ENCODE measurements around the gene VPS33A. TPM values are rescaled to one million over a fixed set of nuclear protein-coding genes. Genes with fewer than 3 reads are reported as not detected.

Gene VPS33A
- total and polyA plus RNA-seq, 2 experiments from 2014 or later = 23.1 to 35.2 TPM

- Histone ChIP-seq H3K9me3 (ENCODE audit: low read depth) (no peaks in the 10 kb centered on the region), H3K27me3 (no peaks in the 10 kb centered on the region), H3K4me1 (ENCODE audit: insufficient read depth) (no peaks in the 10 kb centered on the region), H3K4me2 (no peak overlapping the region), H3K79me2 (no peaks in the 10 kb centered on the region), H3K36me3 (replicated peaks; ENCODE audit: insufficient read depth, low read depth) (no peaks in the 10 kb centered on the region), H3K9me2 (replicated peaks; ENCODE audit: insufficient read depth) (no peaks in the 10 kb centered on the region), H4K20me1 (ENCODE audit: insufficient read depth, poor library complexity, severe bottlenecking) (no peaks in the 10 kb centered on the region), H3K4me3 (no peak overlapping the region), H2AFZ (no peak overlapping the region), H3K27ac (no peak overlapping the region)
- WGBS (ENCODE audit: low lambda C conversion rate, missing lambda C conversion rate) = 70% methylated on average over 4 of the region's 4 CpGs
- no peak for TF ChIP-seq CTCF (IDR thresholded peaks at IDR 0.05; ENCODE audit: poor library complexity)
- no peak for TF ChIP-seq EZH2 (IDR thresholded peaks at IDR 0.05; ENCODE audit: borderline replicate concordance)
- TF ChIP-seq EZH2phosphoT487 (IDR thresholded peaks at IDR 0.05; ENCODE audit: low read depth, severe bottlenecking, unreplicated experiment) = no peak
- DNase-seq (ENCODE audit: low spot score) = no peak
These were observed 40.1 kb upstream of the VPS33A start for GRCh38 chr12:122306407-122306806.

GRCh38 chr12:122304924-122305323, 38.6 kb upstream of the VPS33A start:
- H4K20me1 ChIP-seq (ENCODE audit: insufficient read depth, poor library complexity, severe bottlenecking) = no peaks in the 10 kb centered on the region
- H3K4me3 ChIP-seq = no peak overlapping the region
- 78% methylated on average over 1 of the region's 1 CpG for WGBS (ENCODE audit: low lambda C conversion rate, missing lambda C conversion rate)
- no peaks in the 10 kb centered on the region for H3K79me2 ChIP-seq
- no peaks in the 10 kb centered on the region for H3K9me2 ChIP-seq (replicated peaks; ENCODE audit: insufficient read depth)
- DNase-seq (ENCODE audit: low spot score) = no peak
- H3K27ac ChIP-seq = no peak overlapping the region
- no peak overlapping the region for H3K4me2 ChIP-seq
- H3K9me3 ChIP-seq (ENCODE audit: low read depth) = no peaks in the 10 kb centered on the region
- no peak overlapping the region for H2AFZ ChIP-seq
- H3K36me3 ChIP-seq (replicated peaks; ENCODE audit: insufficient read depth, low read depth) = no peaks in the 10 kb centered on the region
- no peak for TF ChIP-seq CTCF (IDR thresholded peaks at IDR 0.05; ENCODE audit: poor library complexity)
- TF ChIP-seq EZH2 (IDR thresholded peaks at IDR 0.05; ENCODE audit: borderline replicate concordance) = no peak
- no peak for TF ChIP-seq EZH2phosphoT487 (IDR thresholded peaks at IDR 0.05; ENCODE audit: low read depth, severe bottlenecking, unreplicated experiment)
- H3K4me1 ChIP-seq (ENCODE audit: insufficient read depth) = no peaks in the 10 kb centered on the region
- H3K27me3 ChIP-seq = no peaks in the 10 kb centered on the region

GRCh38 chr12:122303068-122303467, 36.8 kb upstream of the VPS33A start:
- no peaks in the 10 kb centered on the region for H3K9me2 ChIP-seq (replicated peaks; ENCODE audit: insufficient read depth)
- H2AFZ ChIP-seq = no peak overlapping the region
- TF ChIP-seq EZH2 (IDR thresholded peaks at IDR 0.05; ENCODE audit: borderline replicate concordance) (no peak), CTCF (IDR thresholded peaks at IDR 0.05; ENCODE audit: poor library complexity) (no peak), EZH2phosphoT487 (IDR thresholded peaks at IDR 0.05; ENCODE audit: low read depth, severe bottlenecking, unreplicated experiment) (no peak)
- 78% methylated on average over 4 of the region's 4 CpGs for WGBS (ENCODE audit: low lambda C conversion rate, missing lambda C conversion rate)
- H3K4me1 ChIP-seq (ENCODE audit: insufficient read depth) = no peaks in the 10 kb centered on the region
- no peaks in the 10 kb centered on the region for H3K36me3 ChIP-seq (replicated peaks; ENCODE audit: insufficient read depth, low read depth)
- H4K20me1 ChIP-seq (ENCODE audit: insufficient read depth, poor library complexity, severe bottlenecking) = no peaks in the 10 kb centered on the region
- no peaks in the 10 kb centered on the region for H3K79me2 ChIP-seq
- no peaks in the 10 kb centered on the region for H3K27me3 ChIP-seq
- no peak for DNase-seq (ENCODE audit: low spot score)
- no peak overlapping the region for H3K4me3 ChIP-seq
- H3K27ac ChIP-seq = no peak overlapping the region
- H3K9me3 ChIP-seq (ENCODE audit: low read depth) = no peaks in the 10 kb centered on the region
- H3K4me2 ChIP-seq = no peak overlapping the region

Data from hepatocyte (in vitro differentiated cells).